AG10803 (cell line): ENCODE results near the gene IMPA2.

ENCODE experiments used
- DNase-seq: peaks from one replicate; pipeline ENCODE4 v3.0.0; 2010; ENCODE audit warnings: low read depth
- H3K4me3 ChIP-seq: 2 replicates; pipeline ENCODE4 v1.5.1; 2011; ENCODE audit warnings: mild to moderate bottlenecking, low read length, control low read depth
- TF ChIP-seq, protein P1 (sequence below): conservative IDR thresholded peaks from 2 replicates; pipeline ENCODE4 v1.5.1; 2011; ENCODE audit warnings: mild to moderate bottlenecking, low read length, control low read depth, inconsistent platforms

IMPA2 gene

GRCh38 chr18:12014086-12014485, 32.8 kb downstream of the IMPA2 start:
- TF ChIP-seq, protein P1, sequence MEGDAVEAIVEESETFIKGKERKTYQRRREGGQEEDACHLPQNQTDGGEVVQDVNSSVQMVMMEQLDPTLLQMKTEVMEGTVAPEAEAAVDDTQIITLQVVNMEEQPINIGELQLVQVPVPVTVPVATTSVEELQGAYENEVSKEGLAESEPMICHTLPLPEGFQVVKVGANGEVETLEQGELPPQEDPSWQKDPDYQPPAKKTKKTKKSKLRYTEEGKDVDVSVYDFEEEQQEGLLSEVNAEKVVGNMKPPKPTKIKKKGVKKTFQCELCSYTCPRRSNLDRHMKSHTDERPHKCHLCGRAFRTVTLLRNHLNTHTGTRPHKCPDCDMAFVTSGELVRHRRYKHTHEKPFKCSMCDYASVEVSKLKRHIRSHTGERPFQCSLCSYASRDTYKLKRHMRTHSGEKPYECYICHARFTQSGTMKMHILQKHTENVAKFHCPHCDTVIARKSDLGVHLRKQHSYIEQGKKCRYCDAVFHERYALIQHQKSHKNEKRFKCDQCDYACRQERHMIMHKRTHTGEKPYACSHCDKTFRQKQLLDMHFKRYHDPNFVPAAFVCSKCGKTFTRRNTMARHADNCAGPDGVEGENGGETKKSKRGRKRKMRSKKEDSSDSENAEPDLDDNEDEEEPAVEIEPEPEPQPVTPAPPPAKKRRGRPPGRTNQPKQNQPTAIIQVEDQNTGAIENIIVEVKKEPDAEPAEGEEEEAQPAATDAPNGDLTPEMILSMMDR, result no peak
- DNase-seq, result no peak
- H3K4me3 ChIP-seq, result no peak overlapping the region

DNA sequence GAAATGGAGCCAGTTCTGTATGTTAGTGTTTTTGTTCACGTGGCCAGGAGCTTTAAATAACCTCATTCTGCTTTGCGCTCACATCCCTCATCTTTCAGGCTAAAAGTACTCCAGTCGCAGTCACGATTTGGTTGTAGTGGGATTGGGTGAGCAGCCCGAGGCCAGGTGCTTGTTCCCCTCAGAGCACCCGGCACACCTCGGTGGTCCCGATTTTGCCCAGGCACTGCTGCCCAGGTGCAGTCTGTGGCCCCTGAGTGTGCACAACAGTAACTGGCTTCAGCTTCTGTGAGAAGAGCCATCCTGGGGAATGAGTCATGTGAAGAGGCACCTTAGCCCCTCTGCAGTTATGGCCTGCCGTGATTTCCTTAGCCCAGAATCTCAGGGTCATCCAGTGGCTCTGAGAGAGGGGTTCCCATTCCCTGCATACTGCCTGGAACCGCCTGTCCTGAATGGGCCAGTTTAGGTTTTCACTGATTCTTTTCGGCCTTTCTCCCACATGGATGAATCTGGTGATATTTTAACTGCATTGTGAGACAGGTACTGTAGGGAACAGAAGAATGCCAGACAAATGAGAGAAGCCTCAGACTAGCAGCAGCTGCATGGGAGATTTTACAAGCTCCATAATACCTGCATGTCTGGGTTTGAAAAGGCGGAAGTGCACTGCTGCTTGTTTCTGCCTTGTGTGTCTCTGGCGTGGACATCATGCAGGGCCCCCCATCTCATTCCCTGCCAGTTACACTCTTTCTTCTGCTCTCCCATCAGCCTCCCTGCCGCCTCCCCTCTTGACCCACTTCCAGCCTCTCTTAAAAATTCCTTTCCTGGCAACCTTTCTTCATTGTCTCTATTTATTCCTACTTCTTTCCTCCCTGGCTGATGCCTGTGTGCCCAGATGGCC, 33.5 kb downstream of the IMPA2 start:
- no peak for DNase-seq
- H3K4me3 ChIP-seq, result no peak overlapping the region
- TF ChIP-seq, protein P1, result no peak

- peak; percentile 72 for DNase-seq
- TF ChIP-seq, protein P1, result no peak
- H3K4me3 ChIP-seq, result no peak overlapping the region
Observed at GRCh38 chr18:12015416-12016062, 34.2 kb downstream of the IMPA2 start.

DNA sequence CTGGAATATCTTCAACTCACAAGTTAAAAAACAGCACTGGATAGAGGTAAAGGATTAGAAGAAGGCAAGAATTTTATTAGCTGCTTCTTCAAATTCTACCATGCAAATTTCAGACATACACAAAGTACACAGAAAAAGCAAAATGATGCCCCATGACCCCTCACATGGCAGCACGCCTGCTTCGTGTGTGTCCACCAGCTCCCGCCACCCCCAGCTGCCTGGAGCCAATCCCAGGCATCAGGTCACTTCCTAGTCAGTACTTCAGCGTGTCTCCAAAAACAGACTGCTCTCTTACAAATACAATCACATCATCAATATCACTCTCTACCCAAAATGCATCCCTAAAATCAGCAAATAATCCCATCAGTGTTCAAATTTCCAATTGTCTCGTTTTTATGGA, 35.8 kb downstream of the IMPA2 start:
- H3K4me3 ChIP-seq, result no peak overlapping the region
- DNase-seq, result no peak
- TF ChIP-seq, protein P1, result no peak

- TF ChIP-seq, protein P1, result no peak
- DNase-seq, result no peak
- no peak overlapping the region for H3K4me3 ChIP-seq
Observed at GRCh38 chr18:12018861-12019260, 37.6 kb downstream of the IMPA2 start.

- TF ChIP-seq, protein P1, result no peak
- H3K4me3 ChIP-seq, result no peak overlapping the region
- no peak for DNase-seq
Observed at GRCh38 chr18:12021077-12021476, 39.8 kb downstream of the IMPA2 start.

- TF ChIP-seq, protein P1, result no peak
- DNase-seq, result no peak
- H3K4me3 ChIP-seq, result no peak overlapping the region
Observed at GRCh38 chr18:12021596-12021995, 40.3 kb downstream of the IMPA2 start.
